AG20443 (cell line): ENCODE measurements around the gene ZNF414.

Source experiments
- DNase-seq: peaks from one replicate; pipeline ENCODE4 v3.0.0; 2012; ENCODE audit warnings: low spot score, mixed read lengths

The ZNF414 gene

DNA sequence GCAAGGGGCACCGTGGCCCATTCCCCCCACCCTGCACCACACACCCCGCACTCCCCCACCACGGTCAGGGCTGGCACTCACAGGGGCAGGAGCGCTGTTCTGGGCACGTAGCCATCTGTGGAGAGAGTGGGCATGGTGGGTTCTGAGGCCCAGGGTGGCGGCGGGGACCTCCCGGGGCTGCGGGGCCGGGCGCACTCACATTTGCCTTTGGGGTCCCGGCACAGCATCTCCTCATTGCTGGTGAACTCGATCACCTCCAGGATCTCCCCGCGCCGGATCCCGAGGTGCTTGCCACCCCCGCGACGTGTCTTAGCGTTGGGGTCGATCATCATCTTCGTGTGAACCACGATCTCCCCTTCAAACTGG is 23.6 kb downstream of the ZNF414 start:
- no peak for DNase-seq

DNA sequence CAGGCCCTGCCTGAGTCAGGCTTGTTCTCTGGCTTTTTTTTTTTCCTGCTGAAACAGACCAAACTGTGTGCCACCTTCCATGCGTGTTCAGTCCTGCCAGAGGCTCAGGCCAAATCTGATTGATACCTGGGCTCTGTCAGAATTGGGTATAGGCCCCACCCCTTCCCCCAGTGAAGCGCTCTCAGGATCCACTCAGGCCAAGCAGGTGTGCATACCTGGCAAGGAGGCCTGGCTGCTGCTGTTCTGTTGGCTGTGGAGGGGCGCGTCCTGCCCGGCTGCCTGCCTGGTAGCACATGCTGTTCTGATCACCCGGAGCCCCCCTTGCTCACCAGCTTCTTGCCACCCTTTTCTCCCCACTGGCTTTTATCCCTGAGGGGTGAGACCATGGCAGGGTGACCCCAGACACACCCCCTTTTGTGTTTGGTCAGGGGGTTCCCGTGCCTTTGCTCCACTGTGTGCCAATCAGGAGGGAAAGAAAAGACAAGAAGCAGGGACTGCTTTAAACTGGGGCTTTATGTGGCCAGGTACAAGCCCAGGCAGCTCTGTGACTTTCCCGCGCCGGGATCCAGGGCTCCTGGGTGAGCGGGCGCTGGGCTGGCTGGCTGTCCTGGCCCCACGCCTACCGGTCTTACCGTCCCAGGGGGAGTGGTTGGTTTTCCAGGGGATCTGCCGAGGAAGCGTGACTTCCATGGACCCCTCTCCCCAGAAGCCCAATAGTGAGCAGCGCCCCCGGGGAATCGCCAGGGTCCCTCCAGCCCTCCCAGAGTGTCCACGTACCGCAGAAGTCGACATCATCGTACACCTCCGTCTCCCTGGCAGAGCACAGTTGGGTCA is 24.2 kb downstream of the ZNF414 start:
- no peak for DNase-seq

GRCh38 chr19:8488365-8488764 is 25.6 kb downstream of the ZNF414 start:
- DNase-seq = no peak

- DNase-seq = no peak
Measured at GRCh38 chr19:8487137-8487851, 26.7 kb downstream of the ZNF414 start.

GRCh38 chr19:8486661-8487136 is 27.3 kb downstream of the ZNF414 start:
- DNase-seq = no peak

GRCh38 chr19:8485561-8486371 is 28.2 kb downstream of the ZNF414 start:
- DNase-seq = no peak

DNA sequence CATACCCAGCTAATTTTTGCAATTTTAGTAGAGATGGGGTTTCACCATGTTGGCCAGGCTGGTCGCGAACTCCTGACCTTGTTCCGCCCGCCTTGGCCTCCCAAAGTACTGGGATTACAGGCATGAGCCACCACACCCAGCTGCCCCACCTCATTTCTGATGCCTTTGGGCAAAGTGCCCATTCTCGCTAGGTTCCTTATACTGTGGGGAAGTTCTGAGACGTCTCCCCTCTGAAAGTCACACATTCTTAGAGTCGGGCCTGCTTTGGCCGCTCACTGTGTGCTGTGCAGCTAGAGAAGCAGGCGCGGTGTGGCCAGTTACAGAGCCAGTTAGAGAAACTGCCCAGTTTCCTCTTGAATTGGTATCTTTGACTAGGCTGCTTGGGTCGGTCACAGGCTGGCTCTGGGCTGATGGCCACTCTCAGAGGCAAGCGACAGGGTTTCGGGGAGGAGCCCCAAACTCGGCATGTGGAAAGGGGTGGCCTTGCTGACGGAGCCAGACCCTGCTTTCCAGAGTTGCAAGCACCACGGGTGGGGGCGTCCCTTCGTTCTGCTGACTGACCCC is 29.6 kb downstream of the ZNF414 start:
- DNase-seq = no peak

DNA sequence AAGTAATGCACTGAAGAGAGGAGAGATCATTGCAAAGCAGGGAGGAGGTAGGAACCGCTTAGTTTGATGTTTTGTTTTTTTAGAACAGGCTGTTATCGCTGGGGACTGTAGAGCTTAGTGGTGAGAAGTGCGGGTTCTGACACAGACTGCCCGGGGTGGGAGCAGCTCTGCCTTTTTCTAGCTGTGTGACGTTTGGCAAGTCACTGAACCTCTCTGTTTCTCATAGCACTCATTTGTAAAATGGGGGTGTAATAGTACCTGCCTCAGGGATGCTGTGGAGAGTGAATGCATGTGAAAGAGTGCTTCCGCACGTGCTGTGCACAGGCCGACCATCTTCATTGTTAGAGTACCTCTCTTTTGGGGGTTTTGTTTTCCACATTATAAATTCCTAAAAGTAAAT is 30.8 kb downstream of the ZNF414 start:
- DNase-seq = no peak

GRCh38 chr19:8482696-8483095 is 31.3 kb downstream of the ZNF414 start:
- no peak for DNase-seq

DNA sequence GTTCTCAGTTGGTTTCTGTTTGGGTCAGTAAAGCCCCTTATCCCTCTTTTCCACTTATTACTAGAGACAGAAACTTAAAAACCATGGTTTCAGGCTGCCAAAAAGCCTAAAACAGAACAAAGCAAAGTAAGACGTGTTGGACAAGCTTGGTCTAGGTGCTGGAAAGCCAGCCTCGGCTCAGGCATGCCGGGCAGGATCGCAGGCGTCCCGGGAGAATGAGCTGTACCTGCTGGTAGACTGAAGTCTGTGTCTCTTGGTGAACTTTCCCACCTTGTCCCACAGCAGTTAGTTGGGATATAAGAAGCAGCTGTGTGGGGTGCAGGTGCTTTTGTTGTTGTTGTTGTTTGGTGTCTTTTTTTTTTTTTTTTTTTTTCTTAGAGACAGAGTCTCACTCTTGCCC is 32.4 kb downstream of the ZNF414 start:
- DNase-seq = no peak

- DNase-seq = no peak
Measured at GRCh38 chr19:8481201-8481600, 32.8 kb downstream of the ZNF414 start.

DNA sequence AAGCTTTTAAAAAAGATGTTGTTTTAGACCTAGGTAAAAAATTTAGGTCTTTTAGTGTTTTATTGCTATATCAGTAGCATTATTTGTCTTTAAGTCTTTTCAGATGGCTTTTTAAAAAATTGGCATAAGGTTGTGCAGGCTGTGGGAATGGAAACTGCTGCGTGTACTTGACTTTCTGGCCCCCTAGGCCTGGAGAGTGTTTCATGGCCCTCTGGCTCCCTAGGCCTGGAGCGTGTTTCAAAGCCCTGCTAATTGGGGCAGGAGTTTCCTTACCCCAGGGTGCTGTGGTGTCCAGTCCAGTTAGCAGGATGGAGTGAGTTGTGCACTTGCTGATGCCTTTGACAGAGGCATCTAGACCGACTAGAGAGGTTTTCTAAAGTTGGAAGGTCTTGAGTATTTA is 35.4 kb downstream of the ZNF414 start:
- no peak for DNase-seq

- DNase-seq = no peak
Measured at GRCh38 chr19:8477889-8478288, 36.1 kb downstream of the ZNF414 start.

GRCh38 chr19:8476524-8476923 is 37.4 kb downstream of the ZNF414 start:
- DNase-seq = no peak

DNA sequence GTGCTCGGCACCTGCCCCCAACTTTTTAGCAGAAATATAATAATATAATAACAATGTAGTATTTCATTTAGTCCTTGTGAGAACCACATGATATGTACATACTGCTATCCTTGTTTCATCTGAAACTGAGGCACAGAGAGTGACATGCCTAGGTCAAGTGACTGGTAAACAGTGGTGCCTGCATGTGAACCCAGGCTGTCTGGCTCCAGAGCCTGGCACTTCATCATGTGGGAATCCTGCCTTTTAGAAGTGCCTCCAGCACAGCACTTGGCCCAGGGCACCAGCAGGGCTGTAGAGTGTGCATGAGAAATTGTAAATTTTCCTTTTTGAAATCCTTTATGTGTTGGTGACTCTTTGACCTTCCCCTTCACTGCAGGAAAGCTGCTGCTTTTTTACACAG is 39.0 kb downstream of the ZNF414 start:
- DNase-seq = no peak

GRCh38 chr19:8473648-8474476 is 40.1 kb downstream of the ZNF414 start:
- no peak for DNase-seq

DNA sequence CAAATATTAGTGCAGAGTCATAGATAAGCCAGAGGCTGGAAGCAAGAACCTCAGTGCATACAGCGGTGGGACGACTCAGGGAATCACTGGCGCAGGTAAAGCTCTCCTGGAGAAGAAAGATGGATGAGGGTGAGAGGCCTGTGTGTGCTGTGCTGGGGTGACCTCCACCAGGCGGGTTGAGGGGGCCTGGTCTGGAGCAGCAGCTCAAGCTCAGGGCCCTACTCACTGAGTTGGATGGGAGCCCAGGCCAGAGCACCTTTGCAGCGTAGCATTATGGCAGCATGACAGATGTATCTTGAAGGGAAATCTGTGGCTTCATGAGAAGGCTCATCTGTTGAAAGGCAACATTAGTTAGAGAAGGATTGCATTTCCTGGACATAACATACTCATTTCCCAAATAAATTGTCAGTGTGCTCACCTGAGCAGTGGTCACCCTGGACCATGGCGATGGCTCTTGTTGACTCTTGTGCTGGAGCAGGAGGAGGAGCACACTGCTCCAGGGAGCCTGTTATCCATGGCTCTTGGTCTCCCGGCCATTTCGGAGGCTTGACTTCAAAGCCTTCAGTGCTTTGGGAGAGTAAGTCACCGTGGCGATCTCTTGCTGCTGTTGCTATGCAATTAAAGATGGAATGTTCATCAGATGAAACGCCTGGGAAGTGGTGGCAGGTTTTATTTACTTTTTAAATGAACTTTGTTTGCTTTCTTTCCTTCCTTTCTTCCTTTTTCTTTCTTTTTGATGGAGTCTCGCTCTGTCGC is 44.2 kb downstream of the ZNF414 start:
- DNase-seq = no peak

- DNase-seq = no peak
Measured at GRCh38 chr19:8468761-8469373, 45.1 kb downstream of the ZNF414 start.

DNA sequence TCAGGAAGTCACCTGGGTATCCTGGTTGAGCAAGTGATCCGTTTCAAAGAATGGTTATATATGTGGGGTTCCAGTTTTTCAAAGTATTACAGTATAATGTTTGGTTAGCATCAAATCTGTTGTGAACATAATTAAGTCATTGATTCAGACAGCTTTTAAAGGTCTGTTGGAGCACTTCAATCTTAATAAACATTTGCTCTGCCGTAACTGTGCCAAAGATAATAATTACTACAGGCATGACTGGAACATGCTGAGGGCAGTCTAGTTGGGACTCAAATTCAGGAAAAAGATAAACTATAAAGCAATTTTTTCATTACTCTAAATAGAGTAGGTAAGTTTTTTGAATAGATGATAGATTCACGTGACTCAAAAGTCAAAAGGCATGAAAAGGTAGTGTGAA is 45.8 kb downstream of the ZNF414 start:
- no peak for DNase-seq

DNA sequence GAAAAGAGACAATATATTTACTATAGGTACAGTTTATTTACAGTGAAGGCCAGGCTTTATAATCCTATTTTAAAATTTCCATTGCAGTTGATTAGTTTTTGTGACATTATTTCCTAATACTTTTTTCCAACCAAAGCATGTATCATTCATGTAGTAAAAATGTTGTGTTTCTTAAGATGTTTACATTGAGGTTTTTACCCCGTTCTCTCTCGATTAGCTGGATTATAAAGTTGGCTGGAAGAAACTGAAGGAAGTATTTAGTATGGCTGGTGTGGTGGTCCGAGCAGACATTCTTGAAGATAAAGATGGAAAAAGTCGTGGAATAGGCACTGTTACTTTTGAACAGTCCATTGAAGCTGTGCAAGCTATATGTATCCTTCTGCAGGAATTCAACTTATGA is 47.9 kb downstream of the ZNF414 start:
- DNase-seq = no peak
